HEK293 (cell line): ENCODE measurements around the gene TBL1Y.

Source experiments
- BCL11B ChIP-seq: fragments of 450-650 bp; formaldehyde crosslinking; IDR thresholded peaks from 2 replicates; pipeline ENCODE4 v1.5.1; 2016; ENCODE audit warnings: low read depth, missing biosample characterization, missing genetic modification characterization
- CTCF ChIP-seq: fragments of 450-650 bp; formaldehyde crosslinking; IDR thresholded peaks from 2 replicates; pipeline ENCODE4 v1.5.1; 2016; ENCODE audit warnings: missing biosample characterization, missing genetic modification characterization
- GLI4 ChIP-seq: fragments of 450-650 bp; formaldehyde crosslinking; IDR thresholded peaks from 2 replicates; pipeline ENCODE4 v1.5.1; 2016; ENCODE audit warnings: missing biosample characterization, missing genetic modification characterization
- GLIS2 ChIP-seq: fragments of 450-650 bp; formaldehyde crosslinking; IDR thresholded peaks from 2 replicates; pipeline ENCODE4 v1.5.1; 2016; ENCODE audit warnings: missing biosample characterization, missing genetic modification characterization
- KLF1 ChIP-seq: fragments of 450-650 bp; formaldehyde crosslinking; IDR thresholded peaks from 2 replicates; pipeline ENCODE4 v1.5.1; 2016; ENCODE audit warnings: missing biosample characterization, missing genetic modification characterization
- SCRT2 ChIP-seq: fragments of 450-650 bp; formaldehyde crosslinking; IDR thresholded peaks from 2 replicates; pipeline ENCODE4 v1.5.1; 2016; ENCODE audit warnings: missing biosample characterization, missing genetic modification characterization
- SETDB1 ChIP-seq: IDR thresholded peaks from one replicate; pipeline ENCODE4 v1.6.1; 2017; ENCODE audit warnings: mild to moderate bottlenecking, low read length, moderate library complexity, mixed read lengths; ENCODE audit not compliant: insufficient read length
- ZBTB48 ChIP-seq: fragments of 450-650 bp; formaldehyde crosslinking; IDR thresholded peaks from 2 replicates; pipeline ENCODE4 v1.5.1; 2016; ENCODE audit warnings: missing biosample characterization, missing genetic modification characterization
- ZNF140 ChIP-seq: fragments of 450-650 bp; formaldehyde crosslinking; IDR thresholded peaks from 2 replicates; pipeline ENCODE4 v1.5.1; 2016; ENCODE audit warnings: missing biosample characterization, missing genetic modification characterization

- no peak for TF ChIP-seq ZNF140 (tag by site-specific recombination)
- no peak for TF ChIP-seq KLF1 (tag by site-specific recombination)
- TF ChIP-seq GLIS2 (tag by site-specific recombination): no peak
- no peak for TF ChIP-seq SCRT2 (tag by site-specific recombination)
- no peak for TF ChIP-seq CTCF (tag by site-specific recombination)
- no peak for TF ChIP-seq BCL11B (tag by site-specific recombination)
- no peak for TF ChIP-seq SETDB1
- TF ChIP-seq GLI4 (tag by site-specific recombination): no peak
- no peak for TF ChIP-seq ZBTB48 (tag by site-specific recombination)
Observed at GRCh38 chrY:6949947-6950346, 39.5 kb downstream of the TBL1Y start.
